ENCODE data around the gene RUFY2.
A peak's percentile ranks its signal among the peaks of the same experiment; 100 is the strongest.
"Not testable (repeated sequence)": the region's sequence is repeated elsewhere in the genome, so short reads cannot be mapped to it uniquely, and the experiment has no call there.

RUFY2 gene, protein sequence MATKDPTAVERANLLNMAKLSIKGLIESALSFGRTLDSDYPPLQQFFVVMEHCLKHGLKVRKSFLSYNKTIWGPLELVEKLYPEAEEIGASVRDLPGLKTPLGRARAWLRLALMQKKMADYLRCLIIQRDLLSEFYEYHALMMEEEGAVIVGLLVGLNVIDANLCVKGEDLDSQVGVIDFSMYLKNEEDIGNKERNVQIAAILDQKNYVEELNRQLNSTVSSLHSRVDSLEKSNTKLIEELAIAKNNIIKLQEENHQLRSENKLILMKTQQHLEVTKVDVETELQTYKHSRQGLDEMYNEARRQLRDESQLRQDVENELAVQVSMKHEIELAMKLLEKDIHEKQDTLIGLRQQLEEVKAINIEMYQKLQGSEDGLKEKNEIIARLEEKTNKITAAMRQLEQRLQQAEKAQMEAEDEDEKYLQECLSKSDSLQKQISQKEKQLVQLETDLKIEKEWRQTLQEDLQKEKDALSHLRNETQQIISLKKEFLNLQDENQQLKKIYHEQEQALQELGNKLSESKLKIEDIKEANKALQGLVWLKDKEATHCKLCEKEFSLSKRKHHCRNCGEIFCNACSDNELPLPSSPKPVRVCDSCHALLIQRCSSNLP

DNA sequence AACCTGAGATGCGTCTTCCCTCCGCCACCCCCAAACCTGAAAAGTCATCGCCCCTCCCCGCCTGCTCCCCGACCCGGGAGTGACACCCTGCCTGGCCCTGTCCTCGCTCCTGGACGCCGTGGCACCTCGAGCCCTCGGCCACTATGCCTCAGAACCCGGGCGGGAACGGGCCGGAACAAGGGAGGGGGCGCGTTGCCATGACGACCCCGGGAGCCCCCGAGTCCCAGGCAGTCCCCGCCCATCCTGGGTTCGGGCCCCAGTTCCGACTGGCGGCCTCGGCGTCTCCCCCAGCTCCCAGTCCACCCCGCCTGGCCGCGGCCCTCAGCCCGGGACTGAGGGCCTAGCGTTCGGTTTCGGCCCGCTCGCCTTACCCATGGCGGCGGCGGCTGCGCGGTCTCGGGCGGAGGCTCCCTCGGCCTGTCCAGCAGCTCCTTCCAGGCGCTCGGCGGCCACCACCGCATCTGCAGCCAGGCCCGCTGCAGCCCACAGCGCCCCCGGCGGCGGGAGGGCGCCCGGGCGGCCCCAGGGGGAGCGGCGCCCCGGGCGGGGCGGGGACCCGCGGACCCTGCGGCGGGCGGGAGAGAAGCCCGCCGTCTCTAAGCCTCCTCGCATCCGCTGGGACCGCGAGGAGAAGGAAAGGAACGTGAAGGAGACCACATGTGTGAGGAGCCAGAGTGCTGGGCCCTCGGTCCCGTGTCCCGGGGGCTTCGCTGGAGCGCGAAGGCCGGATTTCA, at the start of gene RUFY2:
Gene RUFY2 (minus strand): TSS at position 463 of the 734 bp plus-strand sequence. CDS start 88 bp downstream, at position 375.
- DNase-seq (ENCODE audit: low spot score) = peak; percentile 73

DNA sequence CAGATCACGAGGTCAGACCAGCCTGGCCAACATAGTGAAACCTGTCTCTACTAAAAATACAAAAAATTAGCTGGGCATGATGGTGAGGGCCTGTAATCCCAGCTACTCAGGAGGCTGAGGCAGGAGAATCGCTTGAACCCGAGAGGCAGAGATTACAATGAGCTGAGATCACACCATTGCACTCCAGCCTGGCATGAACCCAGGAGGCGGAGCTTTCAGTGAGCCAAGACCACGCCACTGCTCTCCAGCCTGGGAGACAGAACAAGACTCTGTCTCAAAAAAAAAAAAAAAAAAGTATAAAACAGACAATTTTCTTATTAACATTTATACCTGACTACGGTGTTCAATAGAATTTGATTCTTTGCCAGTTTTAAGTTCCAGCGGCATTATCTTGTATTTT, 42.6 kb upstream of the RUFY2 start:
- not testable (repeated sequence) for DNase-seq (ENCODE audit: low spot score)

DNA sequence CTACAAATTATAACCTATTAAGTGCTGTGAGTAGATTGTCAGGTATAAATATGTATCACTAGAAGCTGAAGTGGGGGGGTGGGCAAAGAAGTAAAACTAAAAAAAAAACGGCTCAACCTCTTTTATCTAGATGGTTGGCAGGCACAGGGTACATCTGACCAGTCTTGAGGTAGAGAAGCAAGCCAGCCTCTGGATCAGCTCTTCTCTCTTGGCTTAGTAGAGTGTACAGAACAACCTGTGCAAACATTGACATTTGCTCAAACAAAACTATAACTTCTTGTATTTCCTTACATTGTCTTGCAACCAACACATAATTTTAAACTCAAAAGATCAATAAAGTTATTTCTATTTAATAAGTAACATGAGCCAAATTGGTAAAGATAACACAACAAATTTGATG, 39.1 kb upstream of the RUFY2 start:
- no peak for DNase-seq (ENCODE audit: low spot score)

DNA sequence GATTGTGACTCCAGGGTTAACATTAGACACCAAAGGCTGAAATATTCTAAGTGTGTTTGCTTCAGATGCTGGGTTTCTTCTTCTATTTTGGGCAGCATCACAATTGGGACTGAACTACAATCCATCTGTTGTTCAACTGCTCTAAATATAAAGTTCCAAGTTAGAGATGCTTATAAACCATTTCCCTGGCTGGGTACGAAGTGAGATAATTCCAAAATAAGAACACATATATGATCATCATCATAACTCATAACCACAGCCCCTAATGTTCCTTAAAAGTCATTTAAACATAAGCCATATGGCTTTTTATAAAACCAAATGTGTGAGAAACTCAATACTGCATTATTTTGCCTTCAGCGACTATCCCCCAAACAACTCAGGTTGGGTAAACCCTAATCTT, 35.9 kb upstream of the RUFY2 start:
- DNase-seq (ENCODE audit: low spot score) = no peak

DNA sequence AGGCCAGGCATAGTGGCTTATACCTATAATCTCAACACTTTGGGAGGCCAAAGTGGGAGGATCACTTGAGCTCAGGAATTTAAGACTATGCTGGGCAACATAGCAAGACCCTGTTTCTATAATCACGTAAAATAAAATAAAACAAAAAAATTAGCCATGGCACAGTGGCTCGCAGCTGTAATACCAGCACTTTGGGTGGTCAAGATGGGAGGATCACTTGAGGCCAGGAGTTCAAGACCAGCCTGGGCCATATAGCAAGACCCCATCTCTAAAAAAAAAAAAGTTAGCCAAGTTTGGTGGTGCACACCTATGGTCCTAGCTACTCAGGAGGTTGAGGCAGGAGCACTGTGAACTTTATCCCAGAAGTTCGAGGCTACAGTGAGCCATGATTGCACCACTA, 33.8 kb upstream of the RUFY2 start:
- no peak for DNase-seq (ENCODE audit: low spot score)

DNA sequence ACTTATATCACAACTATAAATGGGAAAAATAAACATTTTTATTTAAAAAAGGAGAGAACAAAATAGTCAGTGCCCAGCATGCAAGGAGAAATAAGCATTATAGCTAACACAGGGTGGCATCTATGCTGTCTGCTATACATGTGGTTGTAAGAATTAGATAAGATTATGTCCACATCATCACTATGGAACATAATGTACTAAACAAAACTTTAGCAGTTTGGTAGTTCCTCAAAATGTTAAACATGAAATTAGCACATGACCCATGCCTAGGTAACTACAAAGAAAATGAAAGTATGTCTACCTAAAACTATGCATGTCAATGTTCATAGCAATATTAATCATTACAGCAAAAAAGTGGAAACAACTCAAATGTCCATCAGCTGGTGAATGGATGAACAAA, 28.7 kb upstream of the RUFY2 start:
- DNase-seq (ENCODE audit: low spot score) = no peak

DNA sequence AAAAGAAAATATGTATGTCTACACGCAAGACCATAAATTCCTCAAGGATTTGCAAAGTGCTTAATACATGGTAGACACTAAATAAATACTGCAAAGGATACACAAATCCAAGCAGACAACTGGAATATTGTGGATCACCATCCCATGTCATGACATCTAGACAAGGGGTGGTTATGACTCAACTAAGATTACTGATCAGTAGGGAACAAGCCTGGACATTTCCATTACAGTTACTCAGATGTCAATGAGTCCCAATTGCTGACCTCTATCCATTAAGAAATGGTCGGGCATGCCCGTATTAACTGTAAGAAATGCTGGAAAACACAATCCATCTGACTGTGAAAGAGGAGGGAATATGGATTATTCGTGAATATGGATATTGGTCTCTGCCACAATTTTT, 27.6 kb upstream of the RUFY2 start:
- no peak for DNase-seq (ENCODE audit: low spot score)

DNA sequence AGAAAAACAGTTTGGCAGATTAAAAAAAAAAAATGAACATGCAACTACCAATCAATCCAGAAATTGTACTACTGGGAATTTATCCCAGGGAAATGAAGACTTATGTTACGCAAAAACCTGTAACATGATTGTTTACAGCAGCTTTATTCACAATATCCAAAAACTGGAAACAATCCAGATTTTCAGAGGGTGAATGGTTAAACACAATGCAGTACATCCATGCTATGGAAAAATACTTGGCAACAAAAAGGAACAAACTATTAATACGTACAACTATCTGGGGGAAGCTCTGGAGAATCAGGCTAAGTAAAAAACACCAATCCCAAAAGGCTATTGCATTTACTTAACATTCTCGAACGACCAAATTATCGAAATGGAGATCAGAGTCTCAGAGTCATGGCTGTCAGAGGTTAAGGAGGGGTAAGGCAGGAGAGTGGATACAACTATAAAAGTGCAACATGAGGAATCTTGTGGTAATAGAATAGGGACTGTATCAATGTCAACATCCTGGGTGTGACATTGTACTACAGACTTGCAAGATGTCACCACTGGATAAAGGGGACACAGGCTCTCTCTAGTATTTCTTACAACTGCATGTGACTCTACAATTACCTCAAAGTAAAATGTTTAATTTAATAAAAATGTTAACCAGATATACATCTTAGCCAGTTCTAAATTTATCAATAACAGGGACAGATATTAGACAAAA, 21.5 kb upstream of the RUFY2 start:
- DNase-seq (ENCODE audit: low spot score) = no peak

DNA sequence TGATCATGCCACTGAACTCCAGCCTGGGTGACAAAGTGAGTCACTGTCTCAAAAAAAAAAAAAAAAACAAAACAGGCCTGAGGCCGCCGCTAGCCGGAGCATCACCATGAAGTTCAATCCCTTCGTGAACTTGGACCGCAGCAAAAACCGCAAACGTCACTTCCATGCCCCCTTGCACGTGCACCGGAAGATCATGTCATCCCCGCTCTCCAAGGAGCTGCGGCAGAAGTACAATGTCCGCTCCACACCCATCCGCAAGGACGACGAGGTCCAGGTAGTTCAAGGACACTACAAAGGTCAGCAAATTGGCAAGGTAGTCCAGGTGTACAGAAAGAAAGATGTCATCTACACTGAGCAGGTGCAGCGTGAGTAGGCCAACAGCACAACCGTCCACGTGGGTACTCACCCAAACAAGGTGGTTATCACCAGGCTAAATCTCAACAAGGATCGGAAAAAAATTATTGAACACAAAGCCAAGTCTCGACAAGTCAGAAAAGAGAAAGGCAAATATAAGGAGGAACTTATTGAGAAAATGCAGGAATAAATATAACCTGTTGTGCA, 17.5 kb upstream of the RUFY2 start:
- DNase-seq (ENCODE audit: low spot score) = no peak

DNA sequence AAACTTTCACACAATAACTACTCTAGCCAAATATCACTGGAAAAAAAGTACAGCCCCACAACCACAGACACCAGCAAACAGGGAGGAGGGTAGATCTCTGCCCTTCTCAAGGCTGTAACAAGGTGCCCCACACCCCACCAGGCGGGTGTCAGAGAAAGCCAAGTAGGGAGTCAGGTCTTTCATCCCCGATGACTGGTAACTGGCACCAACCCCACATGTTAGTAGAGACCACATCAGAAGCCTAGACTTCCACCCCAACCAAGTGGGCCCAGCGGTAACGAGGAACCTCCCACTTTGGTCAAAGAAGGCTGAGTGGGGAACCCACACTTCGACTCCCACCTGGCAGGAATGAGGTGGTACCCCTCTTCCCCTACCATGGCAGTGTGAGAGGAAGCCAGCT, 16.4 kb upstream of the RUFY2 start:
- no peak for DNase-seq (ENCODE audit: low spot score)

DNA sequence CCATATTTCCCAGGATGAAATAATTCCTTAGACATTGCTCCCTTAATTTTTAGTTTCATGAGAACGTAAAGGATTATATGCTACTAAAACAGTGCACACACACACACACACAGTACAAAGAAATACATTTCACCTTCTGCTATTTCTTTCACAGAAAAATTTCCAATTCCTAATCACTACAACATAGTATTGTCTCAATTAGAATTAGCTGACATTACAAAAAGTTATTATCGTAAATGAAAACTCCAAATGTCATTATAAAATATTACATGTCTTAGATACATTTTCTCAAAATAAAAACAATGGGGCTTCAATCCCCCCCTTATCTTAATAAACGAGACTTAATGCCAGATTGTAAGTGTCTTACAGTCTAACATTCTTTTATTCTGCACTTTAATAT, 12.3 kb upstream of the RUFY2 start:
- no peak for DNase-seq (ENCODE audit: low spot score)

DNA sequence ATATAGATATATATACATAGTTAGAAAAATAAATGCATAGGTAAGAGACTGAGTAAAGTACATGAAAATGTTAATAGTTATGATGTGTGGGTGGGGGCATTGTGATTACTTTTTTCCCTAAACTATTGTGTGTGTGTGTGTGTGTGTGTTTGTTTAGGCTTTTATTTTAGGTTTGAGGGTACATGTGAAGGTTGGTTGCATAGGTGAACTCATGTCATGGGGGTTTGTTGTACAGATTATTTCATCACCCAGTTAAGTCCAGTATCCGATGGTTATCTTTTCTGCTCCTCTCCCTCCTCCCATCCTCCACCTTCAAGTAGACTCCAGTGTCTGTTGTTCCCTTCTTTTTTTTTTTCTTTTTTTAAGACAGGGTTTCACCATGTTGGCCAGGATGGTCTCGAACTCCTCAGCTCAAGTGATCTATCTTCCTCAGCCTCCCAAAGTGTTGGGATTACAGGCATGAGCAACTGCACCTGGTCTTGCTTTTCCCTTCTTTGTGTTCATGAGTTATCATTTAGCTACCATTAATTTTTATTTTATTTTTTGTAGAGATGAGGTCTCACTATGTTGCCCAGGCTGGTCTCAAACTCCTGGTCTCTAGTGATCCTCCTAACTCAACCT, 1.9 kb upstream of the RUFY2 start:
- DNase-seq (ENCODE audit: low spot score) = no peak

DNA sequence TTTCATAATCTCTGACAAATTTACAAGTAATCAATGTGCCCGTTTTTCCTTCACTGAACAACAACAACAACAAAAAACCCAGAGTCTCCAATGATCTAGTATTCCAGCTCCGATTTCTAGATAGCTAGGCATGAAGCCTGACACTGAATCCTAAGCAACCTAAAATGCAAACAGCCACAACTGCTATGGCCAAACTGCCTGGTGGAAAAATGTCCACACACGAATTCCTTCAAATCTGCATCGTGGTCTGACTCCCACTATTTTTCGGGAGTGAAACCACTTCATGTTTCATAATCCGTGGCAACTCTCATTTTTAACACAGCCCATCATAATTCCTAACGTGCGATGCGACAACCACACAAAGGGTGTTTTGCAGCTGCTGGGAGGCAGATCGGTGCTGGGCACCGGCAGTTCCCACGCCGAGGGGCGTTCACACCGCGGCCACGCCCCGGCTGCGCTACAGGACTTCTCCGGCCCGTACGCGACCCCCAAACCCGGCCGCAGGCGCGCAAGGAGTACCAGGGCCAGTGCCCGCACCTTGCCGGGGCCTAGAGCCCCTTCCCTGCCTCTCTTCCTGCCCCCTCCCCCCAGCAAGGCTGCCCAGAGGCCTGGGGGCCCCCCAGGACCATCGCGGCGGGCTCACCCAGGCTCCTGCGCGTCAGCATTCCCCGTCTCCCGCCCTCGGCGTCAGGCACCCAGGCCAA, 814 bp downstream of the RUFY2 start:
- DNase-seq (ENCODE audit: low spot score) = peak; percentile 63

DNA sequence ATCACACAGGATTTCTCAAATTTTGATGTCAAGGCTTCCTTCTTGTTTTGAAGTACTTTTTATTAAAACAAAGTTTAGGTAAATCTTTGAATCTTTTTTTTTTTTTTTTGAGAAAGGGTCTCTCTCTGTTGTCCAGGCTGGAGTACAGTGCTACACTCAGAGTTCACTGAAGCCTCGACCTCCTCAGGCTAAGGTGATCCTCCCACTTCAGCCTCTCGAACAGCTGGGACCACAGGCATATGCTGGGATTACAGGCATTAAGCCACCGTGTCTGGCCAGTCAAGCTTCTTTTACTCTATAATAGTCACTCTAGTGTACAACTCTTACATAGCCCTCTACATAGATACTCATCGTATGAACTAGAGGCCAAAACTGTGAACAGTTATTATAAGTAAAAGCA, 3.4 kb downstream of the RUFY2 start:
- DNase-seq (ENCODE audit: low spot score) = no peak

DNA sequence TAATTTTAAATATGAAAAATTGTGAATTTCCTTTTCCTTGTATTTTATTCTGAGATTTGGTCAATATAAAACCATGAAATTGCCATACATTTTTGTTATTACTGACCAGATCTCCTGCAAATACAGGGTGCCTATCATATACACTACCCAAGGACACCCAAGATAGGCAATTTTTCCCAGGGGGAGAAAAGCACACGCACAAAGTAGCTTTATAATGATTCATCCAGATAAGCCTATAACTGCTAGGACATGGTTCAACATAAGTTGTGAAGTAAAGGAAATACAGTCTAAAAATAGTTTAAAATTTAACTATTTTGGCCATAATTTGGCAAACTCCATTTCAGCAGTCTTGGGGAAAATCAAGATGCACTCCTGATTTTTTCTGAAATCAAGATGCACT, 4.8 kb downstream of the RUFY2 start:
- DNase-seq (ENCODE audit: low spot score) = no peak

DNA sequence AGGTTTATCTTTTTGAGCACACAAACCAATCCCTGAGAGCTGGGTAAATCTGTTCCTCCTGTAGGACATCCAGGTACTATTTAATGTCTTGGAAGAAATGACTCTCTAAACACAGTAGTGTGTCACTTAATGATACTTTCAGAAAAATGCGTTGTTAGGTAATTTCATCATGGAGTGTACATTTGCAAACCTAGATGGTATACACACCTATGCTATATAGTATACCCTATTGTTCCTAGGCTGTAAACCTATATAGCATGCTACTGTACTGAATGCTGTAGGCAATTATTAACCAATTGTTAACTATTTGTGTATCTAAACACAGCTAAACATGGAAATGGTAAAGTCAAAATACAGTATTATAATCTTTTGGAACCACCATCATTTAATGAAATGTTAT, 10.1 kb downstream of the RUFY2 start:
- DNase-seq (ENCODE audit: low spot score) = no peak

DNA sequence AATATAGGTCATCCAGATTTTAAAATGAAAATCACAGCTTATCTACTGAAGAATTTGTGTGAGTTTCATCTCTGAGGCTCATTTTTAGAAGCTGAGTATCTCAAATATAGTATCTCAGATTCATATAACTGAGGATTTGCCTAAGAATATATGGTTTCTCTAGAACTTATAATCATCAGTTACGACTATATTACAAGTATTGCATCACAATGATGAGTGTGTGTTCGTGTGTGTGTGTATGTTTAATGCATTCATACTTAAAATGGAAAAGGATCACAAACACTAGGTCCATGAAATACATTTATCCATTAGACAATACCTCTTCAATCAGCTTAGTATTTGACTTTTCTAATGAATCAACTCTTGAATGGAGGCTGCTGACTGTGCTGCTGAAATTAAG, 21.3 kb downstream of the RUFY2 start:
- DNase-seq (ENCODE audit: low spot score) = no peak

DNA sequence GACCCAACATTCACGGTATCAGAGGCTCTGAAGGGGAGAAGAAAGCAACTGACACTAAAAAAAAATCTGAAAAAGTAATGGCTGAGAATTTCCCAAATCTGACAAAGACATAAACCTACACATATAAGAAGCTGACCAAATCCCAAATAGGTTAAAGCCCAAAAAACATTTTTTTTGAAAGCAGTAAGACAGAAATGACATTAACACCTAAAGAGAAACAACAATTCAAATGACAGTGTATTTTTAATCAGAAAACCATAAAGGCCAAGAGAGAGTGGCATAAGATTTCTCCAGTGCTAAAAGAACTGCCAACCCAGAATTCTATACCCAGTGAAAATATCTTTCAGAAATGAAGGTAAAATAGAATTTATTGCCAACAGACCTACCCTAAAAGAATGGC, 35.5 kb downstream of the RUFY2 start:
- no peak for DNase-seq (ENCODE audit: low spot score)

DNA sequence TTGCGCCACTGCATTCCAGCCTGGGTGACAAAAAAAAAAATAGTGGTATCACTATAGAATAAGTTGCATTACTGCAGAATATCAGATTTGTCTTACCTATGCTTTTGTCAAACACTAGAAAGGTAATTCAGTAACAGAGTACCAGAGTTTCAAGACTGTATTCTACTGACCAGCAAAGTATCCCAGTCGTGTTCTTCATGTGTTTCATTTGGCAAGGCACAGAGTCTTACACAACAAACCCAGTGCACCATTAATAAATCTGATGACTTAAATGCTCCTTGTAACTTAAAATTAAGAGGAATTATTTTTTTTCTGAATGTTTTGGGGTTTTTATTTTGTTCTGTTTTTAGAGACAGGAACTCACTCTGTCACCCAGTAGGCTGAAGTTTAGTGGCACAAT, 40.0 kb downstream of the RUFY2 start:
- no peak for DNase-seq (ENCODE audit: low spot score)

DNA sequence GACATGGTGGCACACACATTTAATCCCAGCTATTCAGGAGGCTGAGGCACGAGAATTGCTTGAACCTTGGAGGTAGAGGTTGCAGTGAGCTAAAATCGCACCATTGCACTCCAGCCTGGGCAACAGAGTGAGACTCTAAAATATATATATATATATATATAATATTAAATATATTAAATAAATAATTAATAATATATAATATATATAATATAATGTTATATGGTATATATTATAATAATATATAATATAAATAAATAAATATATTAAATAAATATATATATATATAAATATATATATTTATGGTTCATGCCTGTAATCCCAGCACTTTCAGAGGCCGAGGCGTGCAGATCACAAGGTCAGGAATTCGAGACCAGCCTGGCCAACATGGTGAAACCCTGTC, 40.5 kb downstream of the RUFY2 start:
- no peak for DNase-seq (ENCODE audit: low spot score)

DNA sequence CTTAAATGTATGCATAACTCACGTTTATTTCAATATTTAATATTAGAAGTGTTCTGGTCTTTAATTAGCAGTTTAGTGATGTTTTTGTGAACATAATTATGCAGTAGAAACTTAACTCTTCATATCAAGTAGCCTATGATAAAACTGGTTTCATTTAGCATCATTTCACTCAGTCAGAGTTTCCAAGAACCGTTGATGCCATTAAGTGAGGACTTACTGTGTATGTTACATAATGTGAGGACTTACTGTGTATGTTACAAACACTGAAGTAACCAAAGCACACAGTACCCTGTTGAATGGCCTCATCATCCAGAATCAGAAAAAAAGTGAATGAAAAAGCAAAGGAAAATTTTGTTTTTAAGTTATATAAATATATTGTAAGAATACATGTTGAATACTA, 41.5 kb downstream of the RUFY2 start:
- no peak for DNase-seq (ENCODE audit: low spot score)

Data from cerebellar cortex (tissue), 1 donor.